ENCODE results near the gene FUS.
"Not testable (repeated sequence)": the region's sequence is repeated elsewhere in the genome, so short reads cannot be mapped to it uniquely, and the experiment has no call there.

Gene FUS

GRCh38 chr16:31200111-31200510 lies 20.2 kb downstream of the FUS start:
- H3K27me3 ChIP-seq (ENCODE audit: insufficient read depth, poor library complexity, severe bottlenecking); H3K27ac ChIP-seq (replicated peaks): not testable (repeated sequence)
- peak; percentile 6; the same call in 1 of the 2 replicates for TF ChIP-seq POLR2AphosphoS5 (IDR thresholded peaks at IDR 0.05; ENCODE audit: low read depth)

GRCh38 chr16:31200821-31201568 lies 21.1 kb downstream of the FUS start:
- Histone ChIP-seq H3K4me3 (replicated peaks; ENCODE audit: insufficient read depth, low read length) (peak overlapping the region; percentile 83), H3K27me3 (ENCODE audit: insufficient read depth, poor library complexity, severe bottlenecking) (no peaks in the 10 kb centered on the region), H3K27ac (replicated peaks) (peak overlapping the region; percentile 86)
- peak in 1 of 2 experiments; percentile 81 for DNase-seq (ENCODE audit: low read depth in 1 of 2, low spot score in 1 of 2)
- no peak for TF ChIP-seq SPI1 (IDR thresholded peaks at IDR 0.05; ENCODE audit: borderline replicate concordance, low read depth)
- TF ChIP-seq POLR2AphosphoS5 (IDR thresholded peaks at IDR 0.05; ENCODE audit: low read depth) = peak; percentile 53; the same call in 1 of the 2 replicates
- no peak for TF ChIP-seq GABPA (IDR thresholded peaks at IDR 0.05; ENCODE audit: low read depth)
- TF ChIP-seq CTCF (IDR thresholded peaks at IDR 0.05; ENCODE audit: insufficient read depth, low read length) = peak; percentile 19
- TF ChIP-seq REST (IDR thresholded peaks at IDR 0.05; ENCODE audit: insufficient replicate concordance, low read depth) = no peak

More at GRCh38 chr16:31200111-31200510, 20.2 kb downstream of the FUS start:
- not testable (repeated sequence) for DNase-seq (ENCODE audit: low read depth in 1 of 2, low spot score in 1 of 2); H3K4me3 ChIP-seq (replicated peaks; ENCODE audit: insufficient read depth, low read length)

GRCh38 chr16:31201582-31202413 lies 21.9 kb downstream of the FUS start:
- Histone ChIP-seq H3K4me3 (replicated peaks; ENCODE audit: insufficient read depth, low read length) (peak overlapping the region; percentile 83), H3K27ac (replicated peaks) (peak overlapping the region; percentile 86), H3K27me3 (ENCODE audit: insufficient read depth, poor library complexity, severe bottlenecking) (no peaks in the 10 kb centered on the region)
- DNase-seq (ENCODE audit: low read depth in 1 of 2, low spot score in 1 of 2) = peak in 1 of 2 experiments; percentile 78
- TF ChIP-seq SPI1 (IDR thresholded peaks at IDR 0.05; ENCODE audit: borderline replicate concordance, low read depth) (peak; percentile 90), GABPA (IDR thresholded peaks at IDR 0.05; ENCODE audit: low read depth) (no peak), POLR2AphosphoS5 (IDR thresholded peaks at IDR 0.05; ENCODE audit: low read depth) (peak; percentile 14; the same call in 1 of the 2 replicates)

GRCh38 chr16:31202414-31203375 lies 22.8 kb downstream of the FUS start, which contains the start of gene PYCARD:
Gene PYCARD (minus strand): TSS chr16:31202760. CDS start chr16:31202690, 70 bp downstream.
- TF ChIP-seq CTCF (IDR thresholded peaks at IDR 0.05; ENCODE audit: insufficient read depth, low read length) = no peak
- no peak for TF ChIP-seq GABPA (IDR thresholded peaks at IDR 0.05; ENCODE audit: low read depth)
- no peak for TF ChIP-seq REST (IDR thresholded peaks at IDR 0.05; ENCODE audit: insufficient replicate concordance, low read depth)
- peak; percentile 78; the same call in 1 of the 2 replicates for TF ChIP-seq SPI1 (IDR thresholded peaks at IDR 0.05; ENCODE audit: borderline replicate concordance, low read depth)
- TF ChIP-seq POLR2AphosphoS5 (IDR thresholded peaks at IDR 0.05; ENCODE audit: low read depth) = no peak; the same call in none of the 2 replicates
- H3K4me3 ChIP-seq (replicated peaks; ENCODE audit: insufficient read depth, low read length) = peak within 1 kb of the TSS; percentile 83
- H3K27ac ChIP-seq (replicated peaks) = peak within 1 kb of the TSS; percentile 86
- no peaks in the 10 kb centered on the region for H3K27me3 ChIP-seq (ENCODE audit: insufficient read depth, poor library complexity, severe bottlenecking)
- DNase-seq (ENCODE audit: low read depth in 1 of 2, low spot score in 1 of 2) = peak in 1 of 2 experiments; percentile 77
